Activated CD4-positive, alpha-beta T cell treated with anti-CD3 and anti-CD28 coated beads for 1 hour (primary cell): ENCODE measurements around the gene MAP3K20.
"Not testable (repeated sequence)": the region's sequence is repeated elsewhere in the genome, so short reads cannot be mapped to it uniquely, and the experiment has no call there.

ENCODE experiments used
- DNase-seq: peaks from one replicate; pipeline ENCODE4 v3.0.0-alpha.2; 2020

Gene MAP3K20

GRCh38 chr2:173087793-173088496, 12.3 kb downstream of the MAP3K20 start:
- no peak for DNase-seq

DNA sequence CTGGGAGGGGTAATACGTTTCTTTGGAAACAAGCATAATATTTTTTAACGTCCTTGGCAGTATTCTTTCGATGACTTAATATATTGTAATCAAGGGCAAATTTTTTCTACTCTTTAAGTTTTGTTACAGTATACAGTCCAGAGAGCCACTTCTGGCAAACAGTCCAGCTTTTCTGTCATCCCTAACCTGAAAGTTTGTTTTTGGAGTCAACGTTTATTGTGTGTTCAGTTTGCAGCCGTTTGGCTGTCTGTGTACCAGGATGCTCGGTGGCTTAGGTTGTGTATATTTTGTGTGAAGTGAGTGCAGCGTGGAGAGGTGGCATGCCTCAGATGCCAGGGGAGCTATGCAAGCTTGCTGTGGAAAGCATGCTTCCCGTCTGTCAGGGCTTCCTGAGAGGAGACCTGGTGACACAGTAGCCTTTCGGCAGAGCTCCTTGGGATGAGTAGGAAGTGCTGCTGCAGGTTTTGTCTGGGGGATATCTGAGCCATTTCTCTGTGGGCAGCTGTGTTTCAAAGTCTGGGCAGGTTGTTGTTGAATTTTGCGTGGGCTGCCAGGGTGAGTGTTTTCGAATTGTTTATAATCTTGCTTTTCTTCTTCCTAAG, 14.7 kb downstream of the MAP3K20 start:
- DNase-seq: no peak

- DNase-seq: no peak
Observed at GRCh38 chr2:173090973-173091660, 15.5 kb downstream of the MAP3K20 start.

GRCh38 chr2:173091910-173092309, 16.3 kb downstream of the MAP3K20 start:
- no peak for DNase-seq

- no peak for DNase-seq
Observed at GRCh38 chr2:173092844-173093402, 17.3 kb downstream of the MAP3K20 start.

- DNase-seq: not testable (repeated sequence)
Observed at GRCh38 chr2:173093617-173094016, 18.0 kb downstream of the MAP3K20 start.

GRCh38 chr2:173094731-173095130, 19.1 kb downstream of the MAP3K20 start:
- DNase-seq: no peak

DNA sequence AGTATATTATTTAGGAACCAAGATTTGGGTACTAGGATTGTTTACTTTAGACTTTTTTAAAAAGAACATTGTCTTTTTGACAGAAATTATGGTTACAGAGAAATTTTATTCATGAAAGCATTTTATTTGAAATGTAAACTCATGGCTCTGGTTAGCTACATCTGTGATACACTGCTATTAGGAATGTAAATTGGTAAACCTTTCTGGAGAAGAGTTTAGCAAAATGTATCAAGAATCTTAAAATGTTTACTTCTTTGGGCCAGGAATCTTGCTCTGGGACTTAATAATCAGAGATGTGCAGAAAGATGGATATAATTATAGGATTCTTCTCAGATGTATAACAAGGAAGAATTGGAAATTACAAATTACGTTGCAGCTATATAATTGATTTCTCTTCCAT, 19.7 kb downstream of the MAP3K20 start:
- DNase-seq: no peak

DNA sequence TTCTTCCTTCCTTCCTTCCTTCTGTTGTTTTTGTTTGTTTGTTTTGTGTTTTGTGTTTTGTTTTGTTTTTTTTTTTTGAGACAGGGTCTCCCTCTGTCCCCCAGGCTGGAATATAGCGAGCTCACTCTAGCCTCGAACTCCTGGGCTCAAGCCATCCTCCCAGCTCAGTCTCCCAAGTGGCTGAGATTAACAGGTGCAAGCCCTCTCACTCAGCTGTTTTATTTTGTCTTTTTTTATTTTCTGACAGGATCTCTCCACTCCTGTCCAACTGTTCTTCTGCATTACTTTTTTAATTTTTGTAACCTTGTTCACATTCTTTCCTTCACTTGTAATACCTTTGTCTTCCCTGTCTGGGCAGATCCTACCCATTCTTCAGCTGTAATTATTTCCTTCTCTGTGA, 23.6 kb downstream of the MAP3K20 start:
- DNase-seq: no peak

- no peak for DNase-seq
Observed at GRCh38 chr2:173099804-173100203, 24.2 kb downstream of the MAP3K20 start.

GRCh38 chr2:173101687-173102086, 26.0 kb downstream of the MAP3K20 start:
- no peak for DNase-seq

DNA sequence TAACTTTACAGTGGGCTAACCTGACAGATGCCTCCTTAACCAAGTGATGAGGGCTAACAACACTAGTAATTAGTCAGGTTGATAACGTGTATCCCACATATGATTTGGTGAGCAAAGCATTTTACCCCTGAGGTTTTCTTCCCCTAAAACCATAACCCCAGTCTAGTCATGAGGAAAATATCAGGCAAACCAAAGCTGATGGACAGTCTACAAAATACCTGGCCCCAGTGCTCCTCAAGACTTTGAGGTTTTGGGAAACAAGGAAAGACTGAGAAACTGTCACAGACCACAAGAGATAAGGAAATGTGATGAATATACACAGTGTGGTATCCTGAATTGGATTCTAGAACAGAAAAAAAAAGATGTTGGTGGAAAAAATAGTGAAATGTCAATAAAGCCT, 28.5 kb downstream of the MAP3K20 start:
- no peak for DNase-seq

GRCh38 chr2:173106959-173107628, 31.4 kb downstream of the MAP3K20 start:
- DNase-seq: no peak

GRCh38 chr2:173107629-173108022, 32.0 kb downstream of the MAP3K20 start:
- DNase-seq: no peak

DNA sequence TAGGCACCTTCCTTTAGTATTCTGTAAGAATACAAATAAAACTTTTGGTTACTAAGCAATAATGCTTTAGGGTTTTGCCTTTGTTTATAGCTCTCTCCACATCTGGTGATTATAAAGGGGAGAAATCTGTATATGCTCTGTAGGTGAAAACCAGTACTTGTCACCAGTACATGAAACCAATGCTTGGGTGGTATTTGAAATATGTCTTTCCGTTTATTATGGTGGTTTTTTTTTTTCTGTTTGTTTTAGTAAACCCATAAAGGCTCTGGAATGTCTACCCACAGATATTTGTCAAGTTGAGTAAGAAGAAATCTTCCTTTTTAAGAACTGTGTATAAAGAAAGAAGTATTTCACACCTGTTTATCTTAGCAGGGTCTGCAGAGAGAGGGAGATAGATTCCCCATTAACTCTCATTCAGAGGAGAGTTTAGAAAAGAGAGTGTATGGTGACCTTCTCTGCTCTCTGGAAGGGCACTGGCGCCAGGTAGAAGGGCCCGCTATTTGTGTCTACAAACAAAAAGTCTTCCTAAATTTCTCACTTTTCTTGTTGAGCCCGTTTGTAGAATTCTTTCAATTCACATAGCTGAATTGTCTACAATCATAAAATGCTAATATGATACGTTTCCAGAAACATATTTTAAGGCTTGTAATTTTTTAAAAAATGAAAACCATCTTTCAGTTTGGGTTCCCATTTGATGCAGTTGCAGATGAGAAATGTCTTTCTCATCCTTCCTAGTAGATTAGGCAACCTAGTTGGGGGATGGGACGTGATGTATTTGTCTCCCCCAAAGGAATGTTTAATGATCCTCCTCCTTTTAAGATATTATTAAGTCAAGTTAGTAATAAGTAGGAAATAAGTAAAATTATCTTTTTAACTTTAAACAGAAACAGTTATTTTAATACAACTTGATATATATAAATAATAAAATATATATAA, 33.9 kb downstream of the MAP3K20 start:
- no peak for DNase-seq

- DNase-seq: no peak
Observed at GRCh38 chr2:173117678-173118077, 42.0 kb downstream of the MAP3K20 start.

- no peak for DNase-seq
Observed at GRCh38 chr2:173118395-173118794, 42.7 kb downstream of the MAP3K20 start.

DNA sequence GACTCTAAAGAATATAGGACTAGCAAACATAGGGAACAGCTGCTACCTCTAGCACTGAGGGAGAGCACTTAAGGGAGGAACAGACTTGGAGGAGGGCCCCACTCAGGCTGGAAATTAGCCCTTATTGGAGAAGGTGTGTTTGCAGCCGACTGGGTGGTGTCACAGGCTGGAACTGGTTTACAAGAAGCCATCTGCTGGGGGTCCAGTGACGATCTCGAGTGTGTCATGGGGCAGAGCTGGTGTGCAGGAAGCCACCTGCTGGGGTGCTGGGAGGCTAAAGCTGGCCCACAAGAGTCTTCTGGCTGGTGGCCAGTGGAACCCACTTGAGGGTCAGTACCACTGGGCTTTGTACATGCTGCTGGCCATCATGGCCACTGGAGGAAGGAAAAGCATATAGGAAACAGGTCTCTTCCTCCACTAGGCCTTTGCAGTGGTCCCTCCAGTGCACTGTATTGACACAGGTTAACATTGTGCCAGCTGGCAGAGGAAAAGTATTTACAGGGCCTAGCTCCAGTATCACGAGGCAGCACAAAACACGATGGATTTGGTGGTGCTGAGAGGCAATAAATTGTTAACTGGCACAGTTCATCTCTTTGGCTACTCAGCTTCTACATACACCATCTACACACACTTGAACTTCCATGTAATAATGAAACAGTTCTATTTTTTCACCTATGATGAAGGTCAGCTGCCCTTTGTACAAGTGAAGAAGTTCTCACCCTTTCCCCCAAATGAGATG, 43.6 kb downstream of the MAP3K20 start:
- DNase-seq: no peak

DNA sequence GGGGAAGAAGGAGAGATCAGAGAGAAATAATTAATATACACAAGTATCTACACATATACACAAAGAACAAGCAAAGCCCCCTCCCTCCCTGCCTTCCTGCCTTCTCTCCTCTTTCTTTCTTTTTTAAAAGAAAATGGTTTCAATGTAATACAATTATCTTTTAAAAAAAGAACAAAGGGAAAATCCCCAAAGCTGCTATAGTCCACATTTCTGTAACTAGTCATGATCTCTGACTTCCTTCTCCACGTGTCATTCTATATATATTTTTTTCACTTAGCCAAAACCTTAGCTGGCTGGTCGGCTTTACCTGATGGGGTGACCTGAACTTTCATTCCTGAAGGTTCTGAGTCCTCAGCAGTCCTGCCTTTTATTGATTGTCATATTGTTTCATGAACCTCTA, 44.3 kb downstream of the MAP3K20 start:
- DNase-seq: no peak

DNA sequence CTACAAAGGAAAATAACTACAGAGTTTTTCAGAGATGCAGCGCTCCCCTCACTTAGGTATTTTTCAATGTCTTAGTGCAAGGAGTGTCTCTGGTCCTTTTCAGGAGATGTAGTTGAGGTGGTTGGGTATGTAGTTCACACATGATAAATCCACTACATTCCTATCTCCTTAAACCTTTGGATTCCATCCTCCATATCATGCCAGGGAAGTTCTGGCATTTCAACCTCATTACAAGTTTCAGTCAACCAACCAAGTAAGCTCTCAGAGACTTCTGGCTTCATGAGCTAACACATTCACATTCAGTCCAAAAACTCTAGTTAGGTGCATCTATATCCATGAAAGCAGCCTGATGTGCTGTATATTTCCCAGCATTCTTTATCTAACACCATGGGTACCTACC, 47.3 kb downstream of the MAP3K20 start:
- no peak for DNase-seq

DNA sequence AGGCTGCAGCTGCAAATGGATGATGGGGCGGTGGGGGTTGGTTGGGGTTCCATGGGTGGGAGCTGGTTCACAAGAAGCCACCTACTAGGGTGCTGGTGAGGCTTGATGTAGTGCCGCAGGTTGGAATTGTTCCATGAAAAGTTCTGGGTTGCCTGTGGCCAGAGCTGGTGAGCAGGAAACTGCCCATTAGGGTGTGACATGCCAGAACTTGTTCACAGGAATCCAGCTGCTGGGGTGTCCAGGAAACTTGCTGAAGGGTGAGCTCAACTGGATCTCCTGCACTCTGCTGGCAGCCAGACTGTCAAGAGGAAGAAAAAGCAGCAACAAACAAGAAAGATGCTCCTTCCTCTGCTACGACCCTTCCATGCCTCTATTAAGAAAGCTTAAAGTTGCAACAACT, 48.8 kb downstream of the MAP3K20 start:
- no peak for DNase-seq

GRCh38 chr2:173126819-173127218, 51.2 kb downstream of the MAP3K20 start:
- DNase-seq: no peak
